H1 (cell line): Measurements from ENCODE around the gene DNASE1. TPM values are rescaled to one million over a fixed set of nuclear protein-coding genes. Genes with fewer than 3 reads are reported as not detected.
A peak's percentile ranks its signal among the peaks of the same experiment; 100 is the strongest.

Source experiments
- CTCF ChIA-PET: fragments of 300-600 bp; sonication (Branson Sonifier 250); formaldehyde crosslinking; loops from one replicate; lab custom pipeline; 2021; ENCODE audit not compliant: partially characterized antibody; lab: Charles Lee
- POLR2A ChIA-PET: fragments of 300-600 bp; sonication (Branson Sonifier 250); formaldehyde crosslinking; loops from one replicate; lab custom pipeline; 2021; ENCODE audit warnings: inconsistent platforms; ENCODE audit not compliant: partially characterized antibody; lab: Charles Lee
- DNase-seq, 2 experiments: peaks; one replicate each; pipeline versions ENCODE4 v3.0.0 to v3.0.0-alpha.2; 2010 to 2022; ENCODE audit warnings: low spot score in 2 of 2, low read depth in 1 of 2, mixed read lengths in 1 of 2
- FAIRE-seq: peaks from 2 replicates; lab custom pipeline; 2011; peaks lifted over from hg19 to GRCh38; lab: Jason Lieb, UNC
- H2AFZ ChIP-seq: 2 replicates; pipeline ENCODE4 v1.8.1; 2012; ENCODE audit warnings: low read length, inconsistent platforms
- H2AK5ac ChIP-seq: 2 replicates; pipeline ENCODE4 v1.6.1; 2013; ENCODE audit warnings: low read depth, low read length
- H2BK120ac ChIP-seq: replicated peaks from 2 replicates; pipeline ENCODE3; 2013; ENCODE audit warnings: low read depth, low read length, inconsistent platforms
- H2BK12ac ChIP-seq: 2 replicates; pipeline ENCODE4 v1.6.1; 2013; ENCODE audit warnings: low read depth, low read length
- H2BK15ac ChIP-seq: 2 replicates; pipeline ENCODE4 v1.6.1; 2013; ENCODE audit warnings: low read length
- H2BK20ac ChIP-seq: 2 replicates; pipeline ENCODE4 v1.6.1; 2013; ENCODE audit warnings: low read length
- H2BK5ac ChIP-seq: 2 replicates; pipeline ENCODE4 v1.6.1; 2013; ENCODE audit warnings: low read depth, low read length
- H3K14ac ChIP-seq: 2 replicates; pipeline ENCODE4 v1.6.1; 2013; ENCODE audit warnings: inconsistent platforms; ENCODE audit not compliant: insufficient read length
- H3K18ac ChIP-seq: 2 replicates; pipeline ENCODE4 v1.6.1; 2013; ENCODE audit warnings: low read length; ENCODE audit errors: extremely low read depth
- H3K23ac ChIP-seq: 2 replicates; pipeline ENCODE4 v1.6.1; 2013; ENCODE audit warnings: inconsistent platforms; ENCODE audit not compliant: insufficient read length
- H3K23me2 ChIP-seq: 2 replicates; pipeline ENCODE4 v1.6.1; 2013; ENCODE audit warnings: low read depth, low read length
- H3K27ac ChIP-seq: 2 replicates; pipeline ENCODE4 v1.6.1; 2011; ENCODE audit warnings: low read depth, low read length, inconsistent platforms
- H3K27me3 ChIP-seq, 4 experiments: replicated peaks in 1 of 4; 1 replicate in 1 of 4; 2 replicates in 3 of 4; pipeline versions ENCODE4 v1.6.1 to v1.8.1; 2011 to 2013; ENCODE audit warnings: low read length in 3 of 4, mild to moderate bottlenecking in 3 of 4, inconsistent platforms in 2 of 4, mixed read lengths in 2 of 4, moderate library complexity in 1 of 4; ENCODE audit not compliant: control insufficient read depth in 3 of 4, insufficient read depth in 3 of 4; ENCODE audit errors: extremely low read depth in 1 of 4
- H3K36me3 ChIP-seq, 4 experiments: 2 replicates each; pipeline versions ENCODE4 v1.6.1 to v1.8.1; 2011 to 2013; ENCODE audit warnings: mild to moderate bottlenecking in 4 of 4, low read length in 3 of 4, moderate library complexity in 2 of 4, control low read depth in 1 of 4, inconsistent platforms in 1 of 4; ENCODE audit not compliant: insufficient read depth in 4 of 4, control insufficient read depth in 2 of 4
- H3K4ac ChIP-seq: replicated peaks from 2 replicates; pipeline ENCODE3; 2013; ENCODE audit warnings: low read length, low read depth, mixed read lengths, inconsistent platforms; ENCODE audit not compliant: insufficient read length
- H3K4me1 ChIP-seq, 4 experiments: replicated peaks in 1 of 4; 1 replicate in 1 of 4; 2 replicates in 3 of 4; pipeline versions ENCODE4 v1.6.1 to v1.8.1; 2011 to 2013; ENCODE audit warnings: low read length in 3 of 4, inconsistent platforms in 2 of 4, mixed read lengths in 1 of 4; ENCODE audit not compliant: insufficient read depth in 4 of 4, control insufficient read depth in 3 of 4
- H3K4me2 ChIP-seq, 2 experiments: 2 replicates each; pipeline versions ENCODE4 v1.6.1 to v1.8.1; 2011 to 2013; ENCODE audit warnings: low read depth in 2 of 2, low read length in 2 of 2, control low read depth in 1 of 2, inconsistent platforms in 1 of 2, mild to moderate bottlenecking in 1 of 2; ENCODE audit not compliant: insufficient read depth in 1 of 2
- H3K4me3 ChIP-seq, 4 experiments: fragments of 200-600, 300-600 bp in 1 of 4; sonication (generic), shearing (Covaris generic), sonication (Bioruptor Twin) in 1 of 4; 2 replicates each; pipeline versions ENCODE4 v1.5.1 to v1.8.1; 2011 to 2016; ENCODE audit warnings: low read length in 4 of 4, low read depth in 3 of 4, control low read depth in 2 of 4, inconsistent platforms in 2 of 4, mild to moderate bottlenecking in 2 of 4, mixed read lengths in 1 of 4, moderate library complexity in 1 of 4; ENCODE audit not compliant: insufficient read depth in 2 of 4; ENCODE audit errors: extremely low read depth in 1 of 4
- H3K56ac ChIP-seq: replicated peaks from 2 replicates; pipeline ENCODE3; 2013; ENCODE audit warnings: low read depth, mild to moderate bottlenecking, mixed read lengths, low read length, inconsistent platforms; ENCODE audit not compliant: insufficient read length
- H3K79me1 ChIP-seq: 2 replicates; pipeline ENCODE4 v1.6.1; 2013; ENCODE audit warnings: low read depth, low read length, control low read depth
- H3K79me2 ChIP-seq, 2 experiments: 2 replicates each; pipeline versions ENCODE4 v1.6.1 to v1.8.1; 2012 to 2013; ENCODE audit warnings: low read length in 2 of 2, mild to moderate bottlenecking in 2 of 2, inconsistent platforms in 1 of 2; ENCODE audit not compliant: insufficient read depth in 2 of 2, control insufficient read depth in 1 of 2
- H3K9ac ChIP-seq, 4 experiments: replicated peaks in 1 of 4; 1 replicate in 1 of 4; 2 replicates in 3 of 4; pipeline versions ENCODE4 v1.6.1 to v1.8.1; 2011 to 2013; ENCODE audit warnings: low read depth in 3 of 4, low read length in 3 of 4, control low read depth in 2 of 4, mild to moderate bottlenecking in 2 of 4, moderate library complexity in 2 of 4, inconsistent platforms in 1 of 4; ENCODE audit errors: extremely low read depth in 1 of 4
- H3K9me3 ChIP-seq, 2 experiments: 2 replicates each; pipeline versions ENCODE4 v1.6.1 to v1.8.1; 2012 to 2013; ENCODE audit warnings: mild to moderate bottlenecking in 2 of 2, moderate library complexity in 2 of 2, control low read depth in 1 of 2, inconsistent platforms in 1 of 2, low read depth in 1 of 2, low read length in 1 of 2, mixed read lengths in 1 of 2; ENCODE audit not compliant: insufficient read depth in 2 of 2
- H4K20me1 ChIP-seq, 2 experiments: replicated peaks in 1 of 2; 2 replicates each; pipeline versions ENCODE3 to v1.8.1; 2011 to 2013; ENCODE audit warnings: inconsistent platforms in 2 of 2, low read length in 2 of 2, mild to moderate bottlenecking in 1 of 2; ENCODE audit not compliant: insufficient read depth in 2 of 2, control insufficient read depth in 1 of 2
- H4K5ac ChIP-seq: 2 replicates; pipeline ENCODE4 v1.6.1; 2013; ENCODE audit warnings: low read length, low read depth, mixed read lengths, inconsistent platforms; ENCODE audit not compliant: insufficient read length
- H4K8ac ChIP-seq: 2 replicates; pipeline ENCODE4 v1.8.0; 2013; ENCODE audit warnings: mild to moderate bottlenecking, moderate library complexity, low read length, inconsistent platforms; ENCODE audit not compliant: insufficient read depth; ENCODE audit errors: extremely low read depth
- H4K91ac ChIP-seq: replicated peaks from 2 replicates; pipeline ENCODE3; 2013; ENCODE audit warnings: low read length, mixed read lengths, inconsistent platforms; ENCODE audit not compliant: insufficient read length
- CTCF ChIP-seq, 3 experiments: IDR thresholded peaks; 1 replicate in 2 of 3; 2 replicates in 1 of 3; pipeline versions ENCODE4 v1.5.1 to v1.6.1; 2011; ENCODE audit warnings: low read length in 3 of 3, mild to moderate bottlenecking in 3 of 3, inconsistent platforms in 2 of 3, low read depth in 1 of 3, moderate library complexity in 1 of 3; ENCODE audit not compliant: insufficient read depth in 1 of 3; ENCODE audit errors: control extremely low read depth in 1 of 3
- GABPA ChIP-seq: IDR thresholded peaks from 2 replicates; pipeline ENCODE4 v1.6.1; 2011; ENCODE audit warnings: mild to moderate bottlenecking, low read length, moderate library complexity, borderline replicate concordance; ENCODE audit not compliant: insufficient read depth
- NANOG ChIP-seq: IDR thresholded peaks from 2 replicates; pipeline ENCODE4 v1.6.1; 2011; ENCODE audit warnings: low read length, low read depth, mild to moderate bottlenecking, inconsistent platforms; ENCODE audit not compliant: insufficient read depth, poor library complexity, severe bottlenecking
- RAD21 ChIP-seq, 2 experiments: IDR thresholded peaks in 1 of 2; conservative IDR thresholded peaks in 1 of 2; 2 replicates each; pipeline ENCODE4 v1.6.1; 2011; ENCODE audit warnings: low read depth in 2 of 2, low read length in 2 of 2, improper control_type of control experiment in 1 of 2, inconsistent platforms in 1 of 2, mild to moderate bottlenecking in 1 of 2, moderate library complexity in 1 of 2
- SP2 ChIP-seq: IDR thresholded peaks from 2 replicates; pipeline ENCODE4 v1.6.1; 2012; ENCODE audit warnings: mild to moderate bottlenecking, low read length, inconsistent platforms
- WGBS, 2 experiments: shearing (Covaris generic) in 1 of 2; methylation state at CpG; one replicate each; pipeline versions ENCODE4 v1.1.6 to v1.1.7; 2013 to 2015; ENCODE audit warnings: low lambda C conversion rate in 2 of 2, mixed read lengths in 2 of 2, inconsistent platforms in 1 of 2, low coverage in 1 of 2, missing lambda C conversion rate in 1 of 2; ENCODE audit not compliant: insufficient replicate concordance in 2 of 2, insufficient coverage in 1 of 2, insufficient read length in 1 of 2; ENCODE audit errors: extremely low coverage in 1 of 2, missing lambda C conversion rate in 1 of 2; 5-methylcytosine and 5-hydroxymethylcytosine counted together
- long read RNA-seq, 2 experiments: library from RNA in 1 of 2; library from capped mRNA in 1 of 2; stranded (forward); transcript quantifications; one replicate each; pipeline ENCODE4 v2.0.0, GENCODE V29; 2021; ENCODE audit warnings: inconsistent platforms in 1 of 2
- polyA minus RNA-seq, 3 experiments: library from RNA; depleted of rRNA, polyadenylated mRNA; stranded (reverse); fragments of >200 nt; gene quantifications; 1 replicate in 2 of 3; 2 replicates in 1 of 3; pipeline ENCODE4 v1.2.3, GENCODE V29; 2011
- polyA plus RNA-seq, 7 experiments: library from polyadenylated mRNA; depleted of rRNA in 3 of 7; stranded (reverse) in 5 of 7; unstranded in 2 of 7; fragments of >200 nt in 5 of 7; fragments of 200-250 nt in 2 of 7; gene quantifications; 1 replicate in 5 of 7; 2 replicates in 1 of 7; 4 replicates in 1 of 7; pipeline versions ENCODE4 v1.2.1 to v1.2.3, GENCODE V29; 2011 to 2013; ENCODE audit warnings: missing spikeins in 2 of 7, mixed read lengths in 2 of 7
- total RNA-seq: library from RNA; stranded (reverse); fragmentation: NEBNext Ultra II Directional; extraction: Animal tissue kit (Norgen Biotek cat#: 25700); gene quantifications from 2 replicates; pipeline ENCODE4 v1.2.1, GENCODE V29; 2021

Gene DNASE1
- total RNA-seq (11.5 and 12.3 TPM in 2 replicates), polyA plus RNA-seq (2011; rRNA removed) (16.7 and 27.7 TPM in 2 replicates), polyA minus RNA-seq (2011; rRNA and poly(A)+ RNA removed) (30.4 and 45.3 TPM in 2 replicates)
- 19.0 TPM for polyA plus RNA-seq (2011; cell fraction: cytosol; rRNA removed)
- polyA plus RNA-seq (2011; cell fraction: nucleus; rRNA removed): 50.5 TPM
- polyA plus RNA-seq (2012, experiment 1 of 2): 9.8 to 17.2 TPM (median 14.9 TPM) in 4 replicates
- 5.1 TPM for polyA plus RNA-seq (2012, experiment 2 of 2)
- polyA plus RNA-seq (2013, experiment 1 of 2): 6.9 TPM
- 7.2 TPM for polyA plus RNA-seq (2013, experiment 2 of 2)
- 14.3 TPM for polyA minus RNA-seq (2011; cell fraction: cytosol; rRNA and poly(A)+ RNA removed)
- 34.8 TPM for polyA minus RNA-seq (2011; cell fraction: nucleus; rRNA and poly(A)+ RNA removed)
- long read RNA-seq, experiment 1: 0 reads
- long read RNA-seq, experiment 2, partial matches to known transcripts: 0 of 3 reads
- long read RNA-seq, experiment 2, other reads (novel, unspliced or antisense): 3 of 3 reads

- H3K4me3 ChIP-seq: no peak within 1 kb of the TSS
- H4K91ac ChIP-seq: no peak within 1 kb of the TSS
- H4K20me1 ChIP-seq: peaks cover 1 to 12% of the 10 kb centered on the region in 2 experiments
- no peak within 1 kb of the TSS for H3K18ac ChIP-seq
- 0 out of 2 replicates have a peak within 1 kb of the TSS, but pooled peaks have one; percentile 23 for H2BK15ac ChIP-seq
- FAIRE-seq (peak; percentile 62), DNase-seq (peak; percentile 61 to 85)
- no peak within 1 kb of the TSS for H3K9ac ChIP-seq
- no peak within 1 kb of the TSS for H2BK20ac ChIP-seq
- peaks cover 20 to 27% (median 26%) of the 10 kb centered on the region in 4 experiments for H3K36me3 ChIP-seq
- H2AK5ac ChIP-seq: no peak within 1 kb of the TSS; the same call in 1 of the 2 replicates
- H3K4me1 ChIP-seq: peaks cover 0 to 13% (median 9%) of the 10 kb centered on the region in 4 experiments; a peak in 5 of 7 replicates
- ChIA-PET CTCF (interaction anchor here (0.6 to 4.0 kb wide), 18 partner anchors 10 to 210 kb away, joined by 3 to 22 read pairs (median 4); partner anchors contain the start of gene TRAP1), POLR2A (interaction anchor here (0.7 to 1.6 kb wide), 4 partner anchors 13 to 226 kb away, joined by 3 to 4 read pairs (median 3); partner anchors contain the start of gene CREBBP)
- peaks cover 2% of the 10 kb centered on the region; the same call in 1 of the 2 replicates for H3K79me1 ChIP-seq
- H2BK12ac ChIP-seq: 0 out of 2 replicates have a peak within 1 kb of the TSS, but pooled peaks have one; percentile 17
- no peak within 1 kb of the TSS for H3K14ac ChIP-seq
- no peak within 1 kb of the TSS for H3K4ac ChIP-seq
- H3K9me3 ChIP-seq: no peaks in the 10 kb centered on the region
- no peak within 1 kb of the TSS for H4K5ac ChIP-seq
- no peaks in the 10 kb centered on the region for H3K27me3 ChIP-seq
- H4K8ac ChIP-seq: no peak within 1 kb of the TSS
- H2BK120ac ChIP-seq: no peak within 1 kb of the TSS
- H2BK5ac ChIP-seq: peak within 1 kb of the TSS; percentile 71
- H3K23me2 ChIP-seq: no peaks in the 10 kb centered on the region
- peak within 1 kb of the TSS; percentile 32; the same call in 1 of the 2 replicates for H3K27ac ChIP-seq
- H3K23ac ChIP-seq: no peak within 1 kb of the TSS
- no peak within 1 kb of the TSS for H2AFZ ChIP-seq
- H3K4me2 ChIP-seq: no peak within 1 kb of the TSS
- no peaks in the 10 kb centered on the region for H3K79me2 ChIP-seq
- H3K56ac ChIP-seq: no peak within 1 kb of the TSS
- 79% methylated on average over 14 of the region's 14 CpGs; no CpG with 5 or more reads in 1 of the 2 experiments for WGBS, 2 experiments
- peak; percentile 46 to 65 for TF ChIP-seq RAD21 (IDR thresholded peaks at IDR 0.05 in 1 of 2, conservative IDR thresholded peaks at IDR 0.05 in 1 of 2; ENCODE audit: low read depth in 2 of 2, low read length in 2 of 2)
- peak; percentile 79 to 94 (median 90) for TF ChIP-seq CTCF (IDR thresholded peaks at IDR 0.05; ENCODE audit: control extremely low read depth in 1 of 3, insufficient read depth in 1 of 3, low read depth in 1 of 3, low read length in 3 of 3)
- peak; percentile 63; the same call in 1 of the 2 replicates for TF ChIP-seq GABPA
- no peak for TF ChIP-seq NANOG
- TF ChIP-seq SP2: no peak
Measured at GRCh38 chr16:3654249-3654991, at the start of gene DNASE1. Gene DNASE1 (plus strand): TSS chr16:3654691. CDS start chr16:3655374, 683 bp downstream.
